COLO829 (cell line): ENCODE results near the gene OPALIN.

Source experiments
- DNase-seq: peaks from one replicate; pipeline ENCODE4 v3.0.0; 2012; ENCODE audit warnings: low spot score

OPALIN gene

GRCh38 chr10:96298362-96298761 is 60.4 kb downstream of the OPALIN start:
- DNase-seq, result no peak

GRCh38 chr10:96297486-96297885 is 61.3 kb downstream of the OPALIN start:
- no peak for DNase-seq

GRCh38 chr10:96295475-96295874 is 63.3 kb downstream of the OPALIN start:
- no peak for DNase-seq
